GM12878 (cell line): ENCODE results near the gene CUL4A.

Experiments used
- CBX5 ChIP-seq: sonication (generic); IDR thresholded peaks from 2 replicates; pipeline ENCODE4 v1.6.1; 2016; ENCODE audit warnings: low read depth, moderate library complexity, mild to moderate bottlenecking, inconsistent platforms
- E2F4 ChIP-seq: IDR thresholded peaks from 2 replicates; pipeline ENCODE4 v1.6.1; 2012; ENCODE audit warnings: low read depth, low read length, improper control_type of control experiment
- EZH2 ChIP-seq: IDR thresholded peaks from 2 replicates; pipeline ENCODE4 v1.6.1; 2012; ENCODE audit warnings: low read depth, mild to moderate bottlenecking, control low read depth, inconsistent platforms, low read length, borderline replicate concordance; ENCODE audit not compliant: control insufficient read depth
- HCFC1 ChIP-seq: fragments of 150-350 bp; IDR thresholded peaks from 2 replicates; pipeline ENCODE4 v1.6.1; 2014; ENCODE audit warnings: low read length
- NR2C1 ChIP-seq: fragments of 450-650 bp; IDR thresholded peaks from 2 replicates; pipeline ENCODE4 v1.6.1; 2017; ENCODE audit warnings: antibody characterized with exemption, mild to moderate bottlenecking, moderate library complexity
- POLR2A ChIP-seq: IDR thresholded peaks from 2 replicates; pipeline ENCODE4 v1.6.1; 2011; ENCODE audit warnings: low read depth, mild to moderate bottlenecking, low read length
- SREBF2 ChIP-seq: IDR thresholded peaks from 2 replicates; pipeline ENCODE4 v1.6.1; 2012; ENCODE audit warnings: mild to moderate bottlenecking, low read length
- STAT3 ChIP-seq: IDR thresholded peaks from 2 replicates; pipeline ENCODE4 v1.6.1; 2011; ENCODE audit warnings: low read depth, low read length, improper control_type of control experiment
- YY1 ChIP-seq: IDR thresholded peaks from 2 replicates; pipeline ENCODE4 v1.6.1; 2011; ENCODE audit warnings: low read depth, mild to moderate bottlenecking, low read length
- ZNF384 ChIP-seq: IDR thresholded peaks from 2 replicates; pipeline ENCODE4 v1.6.1; 2012; ENCODE audit warnings: low read depth, mild to moderate bottlenecking, low read length, improper control_type of control experiment, borderline replicate concordance
- TF ChIP-seq, protein P1 (sequence below): IDR thresholded peaks from 2 replicates; pipeline ENCODE4 v1.6.1; 2012; ENCODE audit warnings: mild to moderate bottlenecking, low read depth, low read length
- TF ChIP-seq, protein P2 (sequence below): fragments of 150-350 bp; IDR thresholded peaks from 2 replicates; pipeline ENCODE4 v1.6.1; 2016; ENCODE audit warnings: low read depth, low read length

GRCh38 chr13:113243847-113244246, 34.4 kb downstream of the CUL4A start:
- TF ChIP-seq, protein P1, sequence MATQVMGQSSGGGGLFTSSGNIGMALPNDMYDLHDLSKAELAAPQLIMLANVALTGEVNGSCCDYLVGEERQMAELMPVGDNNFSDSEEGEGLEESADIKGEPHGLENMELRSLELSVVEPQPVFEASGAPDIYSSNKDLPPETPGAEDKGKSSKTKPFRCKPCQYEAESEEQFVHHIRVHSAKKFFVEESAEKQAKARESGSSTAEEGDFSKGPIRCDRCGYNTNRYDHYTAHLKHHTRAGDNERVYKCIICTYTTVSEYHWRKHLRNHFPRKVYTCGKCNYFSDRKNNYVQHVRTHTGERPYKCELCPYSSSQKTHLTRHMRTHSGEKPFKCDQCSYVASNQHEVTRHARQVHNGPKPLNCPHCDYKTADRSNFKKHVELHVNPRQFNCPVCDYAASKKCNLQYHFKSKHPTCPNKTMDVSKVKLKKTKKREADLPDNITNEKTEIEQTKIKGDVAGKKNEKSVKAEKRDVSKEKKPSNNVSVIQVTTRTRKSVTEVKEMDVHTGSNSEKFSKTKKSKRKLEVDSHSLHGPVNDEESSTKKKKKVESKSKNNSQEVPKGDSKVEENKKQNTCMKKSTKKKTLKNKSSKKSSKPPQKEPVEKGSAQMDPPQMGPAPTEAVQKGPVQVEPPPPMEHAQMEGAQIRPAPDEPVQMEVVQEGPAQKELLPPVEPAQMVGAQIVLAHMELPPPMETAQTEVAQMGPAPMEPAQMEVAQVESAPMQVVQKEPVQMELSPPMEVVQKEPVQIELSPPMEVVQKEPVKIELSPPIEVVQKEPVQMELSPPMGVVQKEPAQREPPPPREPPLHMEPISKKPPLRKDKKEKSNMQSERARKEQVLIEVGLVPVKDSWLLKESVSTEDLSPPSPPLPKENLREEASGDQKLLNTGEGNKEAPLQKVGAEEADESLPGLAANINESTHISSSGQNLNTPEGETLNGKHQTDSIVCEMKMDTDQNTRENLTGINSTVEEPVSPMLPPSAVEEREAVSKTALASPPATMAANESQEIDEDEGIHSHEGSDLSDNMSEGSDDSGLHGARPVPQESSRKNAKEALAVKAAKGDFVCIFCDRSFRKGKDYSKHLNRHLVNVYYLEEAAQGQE = no peak
- TF ChIP-seq EZH2 = no peak
- no peak for TF ChIP-seq HCFC1
- no peak for TF ChIP-seq ZNF384
- TF ChIP-seq STAT3 = no peak
- TF ChIP-seq NR2C1 = no peak
- TF ChIP-seq, protein P2, sequence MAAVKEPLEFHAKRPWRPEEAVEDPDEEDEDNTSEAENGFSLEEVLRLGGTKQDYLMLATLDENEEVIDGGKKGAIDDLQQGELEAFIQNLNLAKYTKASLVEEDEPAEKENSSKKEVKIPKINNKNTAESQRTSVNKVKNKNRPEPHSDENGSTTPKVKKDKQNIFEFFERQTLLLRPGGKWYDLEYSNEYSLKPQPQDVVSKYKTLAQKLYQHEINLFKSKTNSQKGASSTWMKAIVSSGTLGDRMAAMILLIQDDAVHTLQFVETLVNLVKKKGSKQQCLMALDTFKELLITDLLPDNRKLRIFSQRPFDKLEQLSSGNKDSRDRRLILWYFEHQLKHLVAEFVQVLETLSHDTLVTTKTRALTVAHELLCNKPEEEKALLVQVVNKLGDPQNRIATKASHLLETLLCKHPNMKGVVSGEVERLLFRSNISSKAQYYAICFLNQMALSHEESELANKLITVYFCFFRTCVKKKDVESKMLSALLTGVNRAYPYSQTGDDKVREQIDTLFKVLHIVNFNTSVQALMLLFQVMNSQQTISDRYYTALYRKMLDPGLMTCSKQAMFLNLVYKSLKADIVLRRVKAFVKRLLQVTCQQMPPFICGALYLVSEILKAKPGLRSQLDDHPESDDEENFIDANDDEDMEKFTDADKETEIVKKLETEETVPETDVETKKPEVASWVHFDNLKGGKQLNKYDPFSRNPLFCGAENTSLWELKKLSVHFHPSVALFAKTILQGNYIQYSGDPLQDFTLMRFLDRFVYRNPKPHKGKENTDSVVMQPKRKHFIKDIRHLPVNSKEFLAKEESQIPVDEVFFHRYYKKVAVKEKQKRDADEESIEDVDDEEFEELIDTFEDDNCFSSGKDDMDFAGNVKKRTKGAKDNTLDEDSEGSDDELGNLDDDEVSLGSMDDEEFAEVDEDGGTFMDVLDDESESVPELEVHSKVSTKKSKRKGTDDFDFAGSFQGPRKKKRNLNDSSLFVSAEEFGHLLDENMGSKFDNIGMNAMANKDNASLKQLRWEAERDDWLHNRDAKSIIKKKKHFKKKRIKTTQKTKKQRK = no peak
- no peak for TF ChIP-seq SREBF2
- TF ChIP-seq CBX5 = no peak
- no peak for TF ChIP-seq YY1
- TF ChIP-seq E2F4 = no peak
- TF ChIP-seq POLR2A = no peak
